Tongue (tissue), 2 donors: ENCODE data around the gene IER2. TPM values are rescaled to one million over a fixed set of nuclear protein-coding genes. Genes with fewer than 3 reads are reported as not detected.
A peak's percentile ranks its signal among the peaks of the same experiment; 100 is the strongest.

Experiments
- DNase-seq: peaks from one replicate; pipeline ENCODE4 v3.0.0-alpha.2; 2015
- total RNA-seq: library from RNA; depleted of rRNA; stranded (reverse); fragments of >200 nt; gene quantifications from one replicate; pipeline ENCODE4 v1.2.3, GENCODE V29; 2014

Gene IER2
- 29.8 TPM for total RNA-seq

DNA sequence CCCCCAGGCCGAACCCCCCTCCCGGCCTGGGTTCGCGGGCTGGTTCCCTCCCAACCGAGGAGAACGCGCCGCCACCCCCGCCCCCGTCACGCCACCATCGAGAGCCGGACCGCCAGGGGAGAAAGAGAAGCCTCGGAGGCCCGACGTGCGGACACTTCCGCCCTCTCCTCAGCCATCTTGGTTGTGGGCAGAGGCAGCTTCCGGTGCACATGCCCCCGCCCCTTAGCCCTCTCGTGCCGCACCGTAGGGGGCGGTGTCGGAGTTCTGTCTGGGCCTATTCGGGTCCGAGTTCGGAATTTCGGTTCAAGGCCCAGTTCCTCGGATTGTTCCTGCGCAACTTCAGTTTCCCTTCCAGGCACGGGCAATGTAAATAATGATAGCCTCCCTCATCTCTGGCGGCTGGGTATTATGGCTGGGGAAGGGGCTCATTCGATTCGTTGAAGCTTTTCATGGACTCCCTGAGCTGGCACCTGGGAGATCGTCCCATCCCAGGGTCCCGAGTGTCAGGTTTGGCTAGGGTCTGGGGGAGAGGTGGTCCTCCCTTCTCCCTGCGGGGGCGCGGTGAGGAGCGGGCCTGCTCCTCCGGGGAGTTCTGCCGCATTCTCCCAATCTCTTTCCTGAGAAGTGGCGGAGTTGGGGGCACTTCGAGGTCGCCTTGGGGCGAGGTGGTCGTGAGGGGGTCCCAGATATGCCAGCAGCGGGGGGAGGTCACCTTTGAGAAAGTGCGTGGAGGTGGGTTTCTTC lies at the start of gene IER2, which contains the start of gene STX10:
Gene IER2 (plus strand): TSS at position 225 of the 744 bp plus-strand sequence. CDS start 2,776 bp downstream, outside the sequence.
Gene STX10 (minus strand): TSS at position 189 of the 744 bp plus-strand sequence. CDS start 202 bp downstream, outside the sequence.
- DNase-seq: peak; percentile 98

DNA sequence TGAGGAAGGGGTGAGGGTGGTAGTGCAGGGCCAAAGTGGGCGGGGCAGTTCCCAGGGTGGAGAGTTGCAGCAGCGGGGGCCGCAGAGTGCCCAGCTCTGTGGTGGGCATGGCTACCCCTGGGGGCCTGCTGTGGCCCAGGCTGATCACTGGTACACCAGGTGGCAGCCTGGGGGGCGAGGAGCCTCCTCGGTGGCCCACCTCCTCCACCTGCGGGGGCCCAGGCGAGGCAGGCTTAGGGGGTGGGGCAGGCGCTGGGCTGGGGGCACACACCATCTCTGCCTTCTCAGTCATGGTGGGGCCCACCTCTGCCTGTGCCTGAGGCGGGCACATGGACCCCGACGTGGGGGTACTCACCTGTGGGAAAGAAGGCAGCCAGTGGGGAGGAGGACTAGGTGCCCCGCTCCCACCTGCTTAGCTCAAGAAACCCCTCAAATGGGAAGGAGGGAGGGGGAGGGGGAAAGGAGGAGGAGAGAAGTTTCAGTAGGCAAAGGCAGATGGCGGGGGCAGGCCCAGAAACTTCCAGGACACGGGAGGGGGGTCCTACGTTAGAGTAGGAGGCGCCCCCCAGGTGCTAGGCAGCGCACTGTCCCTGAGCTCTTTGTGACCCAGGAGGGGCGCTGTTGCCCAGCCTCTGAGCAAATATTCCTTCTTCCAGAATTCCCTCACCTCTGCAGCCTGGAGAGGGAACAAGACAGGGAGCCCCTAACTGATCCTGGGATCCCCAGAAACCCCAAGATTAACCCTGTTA lies 49.2 kb upstream of the IER2 start:
- DNase-seq: no peak

DNA sequence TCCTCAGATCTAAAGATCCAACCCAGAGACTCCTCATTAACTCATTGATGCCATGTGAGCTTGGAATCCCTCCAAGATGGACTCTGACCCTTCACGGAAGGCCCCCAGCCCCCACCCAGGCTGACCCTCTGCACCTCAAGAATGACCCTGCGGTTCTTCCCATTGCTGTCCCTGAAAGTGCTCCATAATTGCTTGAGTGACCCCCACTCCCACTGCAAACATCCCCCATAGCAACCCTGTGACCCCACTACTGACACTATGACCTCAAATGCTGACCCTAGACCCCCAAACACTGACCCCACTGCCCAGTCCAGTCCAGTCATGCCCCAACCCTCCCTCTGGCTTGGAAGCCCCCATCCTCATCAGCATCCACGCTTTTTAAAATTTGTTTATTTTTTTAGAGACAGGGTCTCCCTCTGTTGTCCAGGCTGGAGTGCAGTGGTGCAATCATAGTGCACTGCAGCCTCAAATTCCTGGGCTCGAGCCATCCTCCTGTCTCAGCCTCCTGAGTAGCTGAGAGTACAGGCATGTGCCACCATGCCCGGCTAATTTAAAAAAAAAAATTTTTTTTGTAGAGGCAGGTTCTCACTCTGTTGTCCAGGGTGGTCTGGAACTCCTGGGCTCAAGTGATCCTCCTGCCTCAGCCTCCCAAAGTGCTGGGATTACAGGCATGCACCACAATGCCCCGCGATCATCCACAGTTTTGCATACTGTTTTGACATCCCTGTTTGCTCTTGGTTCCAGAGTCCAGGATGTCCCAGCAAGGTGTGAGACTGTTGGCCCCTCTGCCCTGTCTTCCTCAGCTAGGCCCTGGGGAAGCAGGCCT lies 48.4 kb upstream of the IER2 start:
- DNase-seq: no peak

DNA sequence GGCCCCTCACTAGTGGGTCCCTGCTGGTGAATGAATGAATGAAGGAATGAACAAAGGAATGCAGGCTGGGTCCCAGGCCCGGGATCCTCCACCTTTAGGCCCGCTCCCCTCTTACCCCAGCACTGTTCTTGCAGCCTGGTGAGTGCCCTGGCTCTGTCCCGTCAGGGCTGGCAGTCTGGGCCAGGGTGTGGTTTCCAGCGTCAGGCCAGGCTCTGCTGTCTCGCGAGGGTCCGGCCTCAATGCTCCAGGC lies 47.9 kb upstream of the IER2 start:
- no peak for DNase-seq

- DNase-seq: peak; percentile 20
These were observed 47.3 kb upstream of the IER2 start, which contains the start of gene LYL1 for GRCh38 chr19:13102666-13103580. TSS of gene LYL1 (minus strand) at chr19:13102858. CDS start at chr19:13101171, 1,687 bp downstream.

DNA sequence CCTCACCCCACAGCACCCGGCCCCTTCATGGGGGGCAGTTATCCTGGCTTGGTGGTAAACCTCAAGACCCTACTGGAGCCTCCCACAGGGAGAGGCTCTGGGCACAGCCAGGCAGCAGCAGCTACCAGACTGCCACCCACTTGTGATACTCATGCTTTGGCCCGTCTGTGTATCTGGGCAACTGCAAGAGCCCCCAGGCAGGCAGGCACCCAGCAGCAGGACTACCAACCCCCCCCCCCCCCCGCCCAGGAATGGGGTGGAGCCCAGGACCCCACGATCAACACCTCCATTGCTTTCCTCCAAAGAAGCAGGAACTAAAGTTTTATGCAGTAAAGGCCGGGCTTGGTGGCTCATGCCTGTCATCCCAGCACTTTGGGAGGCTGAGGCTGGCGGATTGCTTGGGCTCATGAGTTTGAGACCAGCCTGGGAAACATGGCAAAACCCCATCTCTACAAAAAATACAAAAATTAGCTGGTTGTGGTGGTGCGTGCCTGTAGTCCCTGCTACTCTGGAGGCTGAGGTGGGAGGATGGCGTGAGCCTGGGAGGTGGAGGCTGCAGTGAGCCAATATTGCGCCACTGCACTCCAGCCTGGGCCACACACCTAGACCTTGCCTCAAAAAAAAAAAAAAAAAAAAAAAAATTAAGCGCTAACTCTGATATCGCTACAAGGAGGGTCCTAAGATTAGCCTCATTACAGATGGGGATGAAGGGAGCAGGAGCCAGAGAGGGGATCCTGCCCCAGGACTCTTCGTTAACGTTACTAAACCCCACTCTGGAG lies 46.4 kb upstream of the IER2 start:
- no peak for DNase-seq

- peak; percentile 45 for DNase-seq
These were observed 45.8 kb upstream of the IER2 start for GRCh38 chr19:13104360-13104847.

DNA sequence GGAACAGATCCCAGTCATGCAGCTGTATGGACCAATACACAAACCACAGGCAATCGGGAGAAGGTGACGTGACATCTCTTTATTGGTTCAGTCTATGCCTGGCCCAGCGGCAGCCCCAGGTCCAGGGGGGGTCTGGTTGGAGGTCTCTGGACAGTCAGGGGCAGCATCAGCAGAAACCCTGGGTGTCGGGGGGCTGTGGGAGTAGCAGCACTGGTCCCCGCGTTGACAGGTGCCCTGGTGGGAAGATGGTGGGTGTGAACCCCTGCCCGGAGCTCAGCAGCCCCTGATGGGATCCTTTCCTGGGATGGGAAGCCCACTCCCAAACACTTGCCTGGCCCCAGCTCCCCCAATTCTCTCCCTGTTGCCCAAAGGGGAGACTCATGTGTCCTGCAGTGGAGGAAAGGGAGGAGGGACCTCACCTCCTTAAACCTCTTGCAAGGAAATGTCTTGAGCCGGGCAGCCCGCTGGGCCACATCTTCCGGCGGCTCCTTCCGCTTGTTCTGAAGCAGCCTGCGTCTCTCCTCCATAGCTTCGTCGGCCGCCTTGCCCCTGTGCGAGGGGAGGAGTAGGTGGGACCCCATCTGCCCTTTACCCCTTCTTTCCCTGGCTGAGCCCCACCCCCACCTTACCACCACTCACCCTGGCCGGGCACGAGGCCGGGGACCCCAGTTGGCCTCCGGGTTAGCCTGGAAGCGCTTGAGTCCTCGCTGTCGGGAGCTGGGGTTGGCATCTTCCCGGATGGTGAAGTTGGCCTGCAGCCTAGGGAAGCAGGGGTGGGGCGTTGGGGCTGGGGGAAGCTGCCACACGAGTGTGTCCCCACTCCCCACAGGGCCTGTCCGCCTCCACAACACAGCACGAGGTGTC lies 45.1 kb upstream of the IER2 start:
- no peak for DNase-seq

GRCh38 chr19:13109361-13110098 lies 40.7 kb upstream of the IER2 start:
- DNase-seq: no peak

DNA sequence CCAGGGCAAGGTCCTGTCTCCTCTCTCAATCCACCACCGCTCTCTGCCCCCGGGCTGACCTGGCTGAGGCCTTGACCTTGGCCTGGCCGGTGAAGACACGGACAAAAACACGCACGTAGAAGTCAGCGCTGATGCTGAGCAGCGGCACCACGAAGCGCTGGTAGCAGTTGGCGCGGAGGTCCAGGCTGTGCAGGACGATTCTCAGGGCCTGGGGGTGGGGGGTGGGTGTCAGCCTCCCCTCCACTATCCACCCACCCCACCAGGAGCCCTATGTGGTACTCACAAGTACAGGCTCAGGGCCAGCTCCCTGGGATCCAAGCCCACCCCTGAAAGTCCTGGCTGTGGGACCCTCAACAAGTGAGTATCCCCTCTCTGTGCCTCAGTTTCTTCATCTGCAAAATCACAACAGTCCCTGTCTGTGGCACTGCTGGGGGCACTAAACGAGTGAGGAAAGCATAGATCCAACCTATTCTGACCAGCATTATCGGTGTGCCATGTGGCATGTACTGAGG lies 40.1 kb upstream of the IER2 start:
- no peak for DNase-seq

- DNase-seq: no peak
These were observed 37.7 kb upstream of the IER2 start for GRCh38 chr19:13112555-13112954.

- no peak for DNase-seq
These were observed 34.3 kb upstream of the IER2 start for GRCh38 chr19:13115936-13116281.

- DNase-seq: peak; percentile 96
These were observed 33.7 kb upstream of the IER2 start, which contains the start of gene TRMT1 for GRCh38 chr19:13116282-13117175. TSS of gene TRMT1 (minus strand) at chr19:13116740. CDS start at chr19:13116399, 341 bp downstream.

DNA sequence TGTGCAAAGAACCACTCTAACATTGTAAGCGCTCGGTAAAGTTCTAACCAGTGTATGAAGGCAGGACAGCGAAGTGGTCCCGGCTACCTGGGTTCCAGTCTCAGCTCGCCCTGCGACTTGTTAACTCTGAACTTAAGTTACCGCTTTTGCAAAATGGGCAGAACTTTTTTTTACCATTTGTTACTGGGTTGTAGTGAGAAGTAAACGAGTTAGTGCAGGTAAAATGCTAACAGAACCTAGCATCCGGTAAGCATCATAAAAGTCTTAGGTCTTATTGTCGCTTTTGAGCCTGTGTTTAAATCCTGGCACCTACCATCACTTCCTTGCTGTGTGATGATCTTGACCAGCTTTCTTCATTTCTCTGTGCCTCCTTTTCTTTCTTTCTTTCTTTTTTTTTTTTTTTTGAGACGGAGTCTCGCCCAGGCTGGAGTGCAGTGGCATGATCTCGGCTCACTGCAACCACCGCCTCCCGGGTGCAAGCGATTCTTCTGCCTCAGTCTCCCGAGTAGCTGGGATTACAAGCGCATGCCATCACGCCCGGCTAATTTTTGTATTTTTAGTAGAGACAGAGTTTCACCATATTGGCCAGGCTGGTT lies 32.9 kb upstream of the IER2 start:
- no peak for DNase-seq

DNA sequence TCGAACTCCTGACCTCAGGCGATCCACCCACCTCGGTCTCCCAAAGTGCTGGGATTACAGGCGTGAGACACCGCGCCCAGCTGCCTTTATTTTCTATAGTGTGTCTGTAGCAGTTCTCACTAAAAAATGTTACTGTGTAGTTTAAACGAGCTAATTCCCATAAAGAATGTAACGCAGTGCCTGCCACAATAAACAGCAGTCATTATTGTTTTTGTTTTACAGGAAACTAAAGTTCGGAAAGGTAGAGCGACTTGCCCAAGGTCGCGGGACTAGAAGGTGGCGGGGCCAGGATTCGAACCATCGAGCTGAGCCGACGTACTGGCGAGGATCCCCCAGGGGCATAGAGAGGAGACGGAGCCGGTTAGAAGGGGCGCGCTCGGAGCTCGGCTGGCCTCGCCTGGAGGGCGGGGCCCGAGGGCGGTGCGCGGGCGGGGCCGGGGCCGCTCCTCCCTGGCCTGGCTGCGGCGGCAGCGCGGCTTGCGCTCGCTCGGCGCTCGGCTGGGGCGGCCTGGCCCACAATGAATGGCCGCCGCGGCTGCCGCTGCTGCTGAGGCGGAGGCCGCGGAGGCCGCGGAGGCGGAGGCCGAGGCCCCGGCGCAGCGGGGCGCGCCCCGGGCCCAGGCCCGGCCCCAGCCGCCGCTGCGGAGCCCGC lies 32.3 kb upstream of the IER2 start, which contains the start of gene NACC1:
Gene NACC1 (plus strand): TSS at position 493 of the 652 bp plus-strand sequence. CDS start 16,944 bp downstream, outside the sequence.
- peak; percentile 95 for DNase-seq

- DNase-seq: peak; percentile 28
These were observed 31.6 kb upstream of the IER2 start for GRCh38 chr19:13118424-13119193.
